ENCODE results near the gene ZNF652.
"Not testable (repeated sequence)": the region's sequence is repeated elsewhere in the genome, so short reads cannot be mapped to it uniquely, and the experiment has no call there.

The ZNF652 gene

GRCh38 chr17:49299996-49300395 is 62.1 kb downstream of the ZNF652 start:
- no peak for DNase-seq

DNA sequence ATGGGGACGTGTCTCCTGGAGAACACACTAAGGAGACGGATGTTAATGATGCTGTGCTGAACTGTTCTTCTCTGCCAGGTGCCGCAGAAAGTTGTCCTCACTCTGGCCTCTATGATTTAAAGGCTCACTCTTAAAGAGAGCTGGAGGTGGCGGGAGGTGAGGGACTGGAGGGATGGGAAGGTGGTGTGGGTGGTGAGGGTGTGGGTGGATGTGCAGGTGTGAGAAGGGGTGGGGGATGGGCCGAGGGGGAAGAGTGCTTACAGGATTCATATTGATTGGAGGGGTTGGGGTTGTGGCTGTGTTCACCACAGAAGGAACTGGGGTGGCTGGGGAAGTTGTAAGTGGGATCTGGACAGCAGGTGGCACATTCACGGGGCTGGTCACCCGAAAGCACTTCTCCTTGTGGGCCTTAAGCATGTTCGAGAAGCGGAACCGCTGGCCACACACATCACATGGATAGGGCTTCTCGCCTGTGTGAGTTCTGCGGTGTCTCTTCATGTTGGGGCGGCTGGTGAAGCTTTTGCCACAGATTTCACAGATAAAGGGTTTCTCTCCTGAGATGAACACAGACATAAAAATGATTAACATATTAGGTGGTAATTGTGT is 63.6 kb downstream of the ZNF652 start:
- no peak for DNase-seq

DNA sequence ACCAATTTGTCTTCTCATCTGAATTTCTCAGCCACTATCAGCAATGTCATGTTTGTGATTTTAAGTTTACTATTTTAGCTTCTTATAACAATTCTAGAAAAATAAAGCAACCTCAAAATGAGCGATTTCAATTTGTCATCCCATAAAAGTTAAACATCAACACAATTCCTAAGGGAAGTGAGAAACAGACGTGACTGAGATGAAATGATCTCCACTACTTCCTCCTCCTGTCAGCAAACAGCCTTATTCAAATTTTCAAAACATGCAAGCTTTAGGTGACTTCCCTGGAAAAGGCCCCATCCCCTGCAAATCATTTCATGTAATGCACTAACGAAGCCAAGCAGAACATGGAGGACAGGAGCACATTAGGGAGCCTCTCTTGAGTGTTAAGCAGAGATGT is 64.9 kb downstream of the ZNF652 start:
- DNase-seq, result no peak

DNA sequence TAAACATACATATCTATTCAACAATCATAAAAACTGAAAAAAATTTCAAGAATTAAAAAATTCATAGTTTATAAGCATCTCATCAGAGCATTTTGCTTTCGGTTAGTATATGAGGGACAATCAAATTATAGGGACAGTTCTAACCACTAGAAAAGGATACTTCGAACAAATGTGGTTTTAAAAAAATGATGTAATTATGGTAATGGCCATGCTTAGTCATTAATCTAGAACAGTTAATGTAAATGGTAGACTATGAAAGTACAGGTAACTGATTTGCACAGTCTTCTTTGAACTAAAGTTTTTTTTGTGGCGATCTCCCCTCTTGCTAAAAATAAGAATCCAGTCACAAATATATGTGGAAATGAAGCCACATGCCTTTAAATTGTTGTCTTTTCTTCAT is 67.9 kb downstream of the ZNF652 start:
- DNase-seq, result no peak

- DNase-seq, result no peak
Observed at GRCh38 chr17:49292901-49293300, 69.1 kb downstream of the ZNF652 start.

GRCh38 chr17:49291929-49292328 is 70.1 kb downstream of the ZNF652 start:
- DNase-seq, result no peak

DNA sequence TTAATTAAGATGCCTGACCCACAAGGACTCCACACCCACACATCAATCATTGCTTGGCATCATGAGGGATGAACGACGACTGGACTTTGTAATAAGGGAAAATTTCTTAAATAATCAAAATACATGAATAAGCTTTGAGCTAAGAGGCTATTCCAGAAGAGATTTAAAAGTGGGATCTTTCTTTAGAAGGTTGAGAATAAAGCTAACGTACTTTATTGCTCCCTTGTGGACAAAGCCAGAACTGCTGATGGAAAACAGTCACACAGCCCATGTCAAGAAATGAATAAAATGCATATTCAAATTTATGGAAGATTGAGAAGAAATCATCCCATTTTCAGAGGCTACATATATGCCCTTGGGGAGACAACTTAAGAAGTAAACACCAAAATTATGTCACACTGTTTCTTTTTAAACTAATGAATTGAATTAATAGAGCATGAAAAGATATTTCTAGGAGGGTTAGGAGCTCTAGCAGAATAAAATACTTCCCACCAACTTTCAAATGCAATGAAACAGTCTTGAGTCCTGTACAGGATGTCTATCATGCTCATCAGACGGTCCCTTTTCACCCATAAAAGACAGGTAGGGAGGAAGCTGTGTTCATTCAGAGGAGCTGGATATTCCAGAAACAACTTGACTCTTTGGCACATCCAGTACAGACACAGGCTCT is 71.2 kb downstream of the ZNF652 start:
- DNase-seq, result no peak

GRCh38 chr17:49288388-49288787 is 73.7 kb downstream of the ZNF652 start:
- DNase-seq, result no peak

DNA sequence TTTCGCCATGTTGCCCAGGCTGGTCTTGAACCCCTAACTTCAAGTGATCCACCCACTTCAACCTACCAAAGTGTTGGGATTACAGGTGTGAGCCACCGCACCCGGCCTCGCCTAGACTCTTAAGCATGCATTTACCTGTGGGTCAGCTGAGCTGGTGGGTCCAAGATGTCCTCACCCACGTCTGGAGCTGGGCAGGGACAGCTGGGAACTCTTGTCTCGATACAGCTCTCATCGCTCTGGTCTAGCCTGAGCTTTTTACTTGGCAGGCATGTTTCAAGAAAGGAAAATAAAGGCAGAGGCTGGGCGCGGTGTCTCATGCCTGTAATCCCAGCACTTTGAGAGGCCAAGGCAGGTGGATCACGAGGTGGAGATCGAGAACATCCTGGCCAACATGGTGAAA is 74.6 kb downstream of the ZNF652 start:
- no peak for DNase-seq

DNA sequence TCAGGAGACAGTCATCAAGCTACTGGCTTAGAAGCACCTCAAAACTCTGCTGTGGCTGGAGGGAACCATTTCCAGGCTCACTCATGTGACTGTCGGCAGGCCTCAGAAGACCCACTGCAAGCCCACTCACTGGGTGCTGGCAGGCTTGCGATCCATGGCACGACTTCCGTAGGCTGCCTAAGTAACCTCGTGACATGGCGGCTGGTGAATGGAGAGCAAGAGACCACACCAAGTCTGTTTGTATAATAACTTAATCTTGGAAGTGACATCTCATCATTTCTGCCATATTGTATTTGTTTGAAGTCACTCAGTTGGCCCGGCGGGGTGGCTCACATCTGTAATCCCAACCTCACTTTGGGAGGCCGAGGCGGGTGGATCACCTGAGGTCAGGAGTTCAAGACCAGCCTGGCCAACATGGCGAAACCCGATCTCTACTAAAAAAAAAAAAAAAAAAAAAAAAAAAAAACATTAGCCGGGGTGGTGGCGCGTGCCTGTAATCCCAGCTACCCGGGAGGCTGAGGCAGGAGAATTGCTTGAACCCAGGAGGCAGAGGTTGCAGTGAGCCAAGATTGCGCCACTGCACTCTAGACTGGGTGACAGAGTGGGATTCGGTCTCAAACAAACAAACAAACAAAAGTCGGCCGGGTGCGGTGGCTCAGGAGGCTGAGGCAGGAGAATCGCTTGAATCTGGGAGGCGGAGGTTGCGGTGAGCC is 75.6 kb downstream of the ZNF652 start:
- DNase-seq, result not testable (repeated sequence)

DNA sequence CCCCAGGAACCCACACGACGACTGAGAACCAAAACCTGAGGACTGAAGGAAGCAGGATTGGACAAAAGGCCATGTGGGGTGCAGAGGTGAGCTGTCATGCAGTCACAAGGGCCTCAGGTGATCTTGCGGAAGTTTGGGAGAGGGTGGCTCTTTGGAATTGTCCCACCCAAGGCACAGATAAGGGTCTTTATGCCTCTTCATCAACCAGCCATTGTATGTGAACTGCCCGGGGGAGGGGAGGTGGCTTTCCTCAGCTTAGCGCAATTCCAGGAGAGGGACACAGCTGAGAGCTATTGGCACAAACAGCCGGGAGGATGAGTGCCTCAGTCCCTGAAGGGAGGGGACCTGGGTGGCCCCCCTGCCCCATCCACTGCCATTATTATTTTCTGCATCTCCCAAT is 76.3 kb downstream of the ZNF652 start:
- no peak for DNase-seq

- no peak for DNase-seq
Observed at GRCh38 chr17:49280918-49281317, 81.1 kb downstream of the ZNF652 start.

- DNase-seq, result no peak
Observed at GRCh38 chr17:49280061-49280460, 82.0 kb downstream of the ZNF652 start.

- DNase-seq, result not testable (repeated sequence)
Observed at GRCh38 chr17:49279263-49280015, 82.6 kb downstream of the ZNF652 start.

- no peak for DNase-seq
Observed at GRCh38 chr17:49278076-49278475, 84.0 kb downstream of the ZNF652 start.

GRCh38 chr17:49277638-49278037 is 84.4 kb downstream of the ZNF652 start:
- no peak for DNase-seq

GRCh38 chr17:49275981-49276380 is 86.1 kb downstream of the ZNF652 start:
- not testable (repeated sequence) for DNase-seq

DNA sequence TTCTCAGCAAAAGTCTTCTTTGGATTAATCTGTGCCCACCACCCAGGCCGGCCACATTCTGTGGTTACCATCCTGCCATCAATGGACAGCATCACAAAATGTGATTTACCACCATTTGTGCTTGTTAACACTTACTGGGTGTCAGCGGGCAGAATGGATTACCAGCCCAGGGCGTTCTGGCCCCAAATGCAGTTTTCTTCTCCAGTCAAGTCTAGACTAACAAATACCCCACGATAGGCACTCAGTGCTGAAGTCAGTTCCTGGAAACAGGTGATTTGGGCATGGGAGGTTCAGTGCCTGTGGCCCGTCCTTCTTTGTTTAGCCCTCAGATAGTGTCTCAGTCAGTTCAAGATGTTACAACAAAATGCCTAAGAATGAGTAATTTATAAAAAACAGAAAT is 92.7 kb downstream of the ZNF652 start:
- DNase-seq, result no peak

DNA sequence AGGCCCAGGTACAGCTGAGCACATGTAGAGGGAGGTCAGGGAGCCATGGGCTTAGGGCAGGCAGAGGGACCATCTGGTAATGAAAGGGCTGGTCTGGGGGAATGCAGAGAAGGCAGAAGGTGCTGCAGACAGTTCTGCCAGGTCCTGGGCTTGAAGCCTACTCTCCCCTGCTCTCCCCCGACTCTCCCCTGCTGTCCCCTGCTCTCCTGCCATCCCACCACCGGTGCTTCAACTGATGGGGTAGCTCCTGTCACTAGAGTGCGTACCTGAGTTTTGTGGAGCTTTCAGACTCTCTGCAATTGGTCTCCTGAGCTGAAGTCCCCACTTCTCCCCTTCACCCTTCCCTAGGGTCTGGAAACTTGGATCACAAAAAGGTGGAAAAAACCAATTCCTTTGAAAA is 94.1 kb downstream of the ZNF652 start:
- DNase-seq, result no peak

GRCh38 chr17:49266233-49266632 is 95.8 kb downstream of the ZNF652 start:
- DNase-seq, result no peak

GRCh38 chr17:49261540-49261939 is 100.5 kb downstream of the ZNF652 start:
- DNase-seq, result not testable (repeated sequence)

DNA sequence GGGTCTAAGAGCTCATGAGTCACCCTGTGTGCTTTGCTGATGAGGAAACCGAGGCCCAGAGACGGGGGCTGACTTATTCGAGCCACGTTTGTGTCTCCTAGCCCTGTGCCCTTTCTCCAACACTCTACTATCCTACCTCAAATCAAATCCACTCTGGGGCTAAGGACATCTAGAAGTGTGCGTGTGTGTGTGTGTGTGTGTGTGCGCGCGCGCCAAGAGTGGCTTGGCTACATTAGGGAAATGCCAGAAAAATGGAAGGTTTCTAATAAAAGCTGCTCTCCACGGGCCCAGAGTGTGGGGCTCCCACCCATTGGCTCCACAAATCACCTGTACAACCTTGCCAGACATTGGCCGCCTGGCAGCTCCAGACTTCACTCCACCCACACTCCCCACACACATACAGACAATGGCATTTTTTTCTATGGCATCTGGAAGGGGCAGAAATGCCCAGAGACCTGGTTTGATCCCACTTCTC is 101.2 kb downstream of the ZNF652 start:
- DNase-seq, result no peak

Measured in activated naive CD4-positive, alpha-beta T cell (primary cell).